Right renal cortex interstitium (tissue), 3 donors: ENCODE results near the gene TSSC4. TPM values are rescaled to one million over a fixed set of nuclear protein-coding genes. Genes with fewer than 3 reads are reported as not detected.

Source experiments
- DNase-seq, 3 donors: peaks; one replicate each; pipeline ENCODE4 v3.0.0-alpha.2; 2013; ENCODE audit warnings: low read depth in 3 of 3, low spot score in 2 of 3
- polyA plus RNA-seq, 3 donors: library from polyadenylated mRNA; unstranded; fragments of 120-200 nt; gene quantifications; one replicate each; pipeline ENCODE4 v1.2.1, GENCODE V29; 2013; ENCODE audit not compliant: insufficient read length in 3 of 3

The TSSC4 gene
- polyA plus RNA-seq, 3 donors, result 27.6 to 33.3 (median 31.6) TPM

DNA sequence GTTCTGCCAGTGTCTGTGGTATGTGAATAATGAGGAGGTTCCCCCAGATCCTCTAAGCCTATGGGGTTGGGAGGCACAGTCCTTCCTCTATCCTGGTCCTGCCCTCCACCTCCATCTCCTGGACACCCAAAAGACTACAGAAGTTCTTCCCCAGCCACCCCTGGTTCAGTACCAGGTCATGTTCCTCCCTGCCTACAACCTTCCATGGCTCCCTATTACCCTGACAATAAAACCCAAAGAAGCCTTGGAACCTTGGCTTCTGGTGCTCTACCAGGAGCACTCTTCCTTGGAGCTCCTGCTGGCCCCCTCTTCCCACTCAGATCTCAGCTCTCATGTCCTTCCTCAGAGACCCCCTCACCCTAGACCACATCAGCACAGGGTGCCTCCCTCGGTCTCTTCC lies 30.8 kb downstream of the TSSC4 start:
- DNase-seq, result no peak

DNA sequence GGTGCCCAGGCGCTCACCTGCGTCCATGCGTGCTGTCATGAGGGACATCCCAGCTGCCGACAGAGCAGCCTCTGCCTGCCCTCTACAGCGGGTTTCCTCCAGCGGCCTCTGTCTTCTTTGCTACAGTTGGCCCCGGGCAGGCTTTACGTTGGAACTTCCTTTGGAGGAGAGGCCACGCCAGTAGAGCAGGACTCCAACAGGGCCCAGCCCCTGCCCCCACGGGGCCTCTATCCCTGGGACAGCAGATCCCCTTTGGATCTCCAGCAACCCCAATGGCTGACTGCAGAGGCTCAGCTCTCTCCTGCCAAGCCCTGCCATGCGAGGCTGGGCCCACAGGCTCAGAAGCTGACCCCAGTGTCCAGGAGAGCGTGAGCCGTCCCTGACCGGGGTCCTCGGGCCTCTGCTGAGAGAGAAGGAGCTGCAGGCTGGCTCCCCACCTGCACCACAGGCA lies 31.6 kb downstream of the TSSC4 start:
- DNase-seq, result no peak

DNA sequence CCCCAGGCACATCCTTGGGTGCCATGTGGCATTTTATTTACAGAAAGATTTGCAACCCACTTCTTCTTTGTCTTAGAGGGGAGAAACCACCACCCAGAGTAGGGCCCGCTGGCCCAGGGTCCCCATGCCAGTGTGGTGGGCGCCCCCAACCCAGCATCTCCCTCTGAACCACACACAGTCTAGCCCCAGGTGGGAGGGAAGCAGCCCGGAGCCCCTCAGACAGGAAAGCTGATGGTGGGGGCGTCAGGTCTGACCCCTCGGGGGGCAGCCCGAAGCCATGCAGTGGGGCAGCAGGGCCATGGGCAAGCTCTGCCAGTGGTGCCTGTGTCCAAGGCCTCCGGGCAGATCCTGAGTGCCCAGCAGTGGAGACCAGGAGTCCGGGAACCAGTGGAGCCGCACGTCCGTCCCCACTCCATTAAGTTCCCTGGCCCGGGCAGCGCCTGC lies 32.1 kb downstream of the TSSC4 start:
- DNase-seq, result no peak

DNA sequence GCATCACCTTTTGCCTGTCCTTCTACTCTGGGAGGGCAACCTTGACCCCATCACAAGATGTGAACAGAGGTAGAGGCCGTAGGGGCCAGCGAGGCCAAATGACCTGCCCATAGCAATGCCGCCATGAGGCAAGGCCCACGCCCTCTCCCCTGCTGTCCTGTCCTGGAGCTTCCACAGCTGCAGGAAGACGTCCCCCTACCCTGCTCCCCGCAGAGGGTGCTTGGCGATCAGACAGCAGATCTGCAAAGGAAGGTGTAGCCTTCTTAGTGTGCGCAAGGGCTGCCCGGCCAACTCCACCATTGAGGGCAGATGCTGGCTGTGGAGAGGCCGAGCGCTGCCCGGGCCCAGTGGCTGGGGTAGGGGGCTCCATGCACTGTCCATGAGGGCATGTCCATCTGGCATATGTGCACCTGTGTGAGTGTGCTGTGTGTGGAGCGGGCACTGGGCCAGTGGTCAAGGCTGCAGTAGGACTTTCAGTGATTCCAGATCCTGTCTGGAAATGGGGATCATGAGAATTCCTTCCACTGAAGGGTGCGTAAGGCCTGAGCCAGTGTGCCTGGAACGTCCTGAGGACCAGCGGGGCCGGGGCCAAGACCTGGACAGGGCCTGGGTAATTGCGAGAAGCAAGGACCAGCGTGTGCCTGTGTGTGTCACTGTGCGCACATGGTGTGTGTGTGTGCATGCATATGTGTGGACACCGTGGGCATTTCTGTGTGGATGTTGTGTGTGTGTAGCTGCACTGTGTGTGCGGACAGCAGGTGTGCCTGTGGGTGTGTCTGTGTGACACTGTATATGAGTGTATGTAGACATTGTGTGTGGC lies 32.8 kb downstream of the TSSC4 start:
- no peak for DNase-seq

DNA sequence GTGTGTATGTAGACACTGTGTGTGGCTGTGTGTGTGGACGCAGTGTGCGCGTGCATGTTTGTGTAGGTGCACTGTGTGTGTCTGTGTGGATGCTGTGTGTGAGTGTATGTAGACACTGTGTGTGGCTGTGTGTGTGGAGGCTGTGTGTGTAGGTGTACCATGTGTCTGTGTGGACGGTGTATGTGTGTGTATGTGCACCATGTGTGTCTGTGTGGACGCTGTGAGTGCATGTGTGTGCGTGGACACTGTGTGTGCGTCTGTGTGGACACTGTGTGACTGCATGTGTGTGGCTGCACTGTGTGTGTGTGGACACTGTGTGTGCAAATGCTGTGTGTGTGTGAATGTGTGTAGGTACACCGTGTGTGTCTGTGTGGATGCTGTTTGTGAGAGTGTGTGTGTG lies 33.5 kb downstream of the TSSC4 start:
- DNase-seq, result no peak

DNA sequence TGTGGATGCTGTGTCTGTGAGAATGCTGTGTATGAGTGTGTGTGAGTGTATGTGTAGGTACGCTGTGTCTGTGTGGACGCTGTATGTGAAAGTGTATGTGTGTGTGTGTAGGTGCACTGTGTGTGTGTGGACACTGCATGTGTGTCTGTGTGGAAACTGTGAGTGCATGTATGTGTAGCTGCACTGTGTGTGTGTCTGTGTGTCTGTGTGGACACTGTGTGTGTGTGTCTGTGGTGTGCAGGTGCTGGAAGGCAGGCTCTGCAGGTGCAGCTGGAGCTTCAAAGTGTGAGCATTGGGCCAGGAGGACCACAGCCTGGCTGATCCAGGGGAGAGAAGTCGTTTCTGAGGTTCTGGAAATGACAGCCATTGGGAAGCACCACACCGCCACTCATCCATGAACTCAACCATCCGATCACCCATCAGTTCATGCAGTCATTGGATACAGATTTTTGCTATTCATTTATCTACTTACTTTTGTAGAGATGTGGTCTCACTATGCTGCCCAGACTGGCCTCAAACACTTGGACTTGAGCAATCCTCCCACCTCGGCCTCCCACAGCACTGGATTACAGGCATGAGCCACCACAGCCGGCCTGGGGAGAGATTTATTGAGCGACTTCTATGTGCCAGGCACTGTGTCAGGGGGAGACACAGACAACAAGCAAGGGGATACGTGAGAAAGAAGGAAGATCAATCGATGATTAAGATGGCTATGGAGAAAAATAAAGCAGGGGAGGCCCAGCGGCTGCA lies 34.1 kb downstream of the TSSC4 start:
- DNase-seq, result no peak

DNA sequence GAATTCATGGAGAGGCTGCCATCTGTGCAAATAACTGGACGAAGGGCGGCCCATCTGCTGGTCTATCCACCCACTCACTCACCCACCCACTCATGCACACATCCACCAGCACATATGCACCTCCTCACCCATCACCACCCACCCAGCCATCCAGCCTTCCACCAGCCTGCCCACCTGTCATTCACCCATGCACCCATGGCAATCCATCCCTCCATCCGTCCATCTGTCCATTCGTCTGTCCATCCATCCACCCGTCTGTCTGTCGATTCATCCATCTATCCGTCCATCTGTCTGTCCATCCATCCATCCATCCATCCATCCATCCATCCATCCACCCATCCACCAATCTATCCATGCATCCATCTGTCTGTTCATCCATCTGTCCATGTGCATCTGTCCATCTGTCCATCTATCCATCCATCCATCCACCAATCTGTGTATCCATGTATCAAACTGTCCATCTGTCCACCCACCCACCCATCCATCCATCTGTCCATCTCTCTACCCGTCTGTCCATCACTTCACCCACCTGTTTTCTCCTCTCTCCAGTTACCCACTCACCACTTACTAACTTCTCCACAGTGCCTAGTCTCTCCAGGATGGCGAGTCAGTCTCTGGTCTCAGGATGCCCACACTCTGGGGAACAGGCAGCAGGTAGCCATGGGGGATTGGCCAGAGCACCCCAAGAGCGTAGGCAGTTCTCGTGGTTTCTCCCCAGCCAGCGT lies 34.9 kb downstream of the TSSC4 start:
- DNase-seq, result no peak

DNA sequence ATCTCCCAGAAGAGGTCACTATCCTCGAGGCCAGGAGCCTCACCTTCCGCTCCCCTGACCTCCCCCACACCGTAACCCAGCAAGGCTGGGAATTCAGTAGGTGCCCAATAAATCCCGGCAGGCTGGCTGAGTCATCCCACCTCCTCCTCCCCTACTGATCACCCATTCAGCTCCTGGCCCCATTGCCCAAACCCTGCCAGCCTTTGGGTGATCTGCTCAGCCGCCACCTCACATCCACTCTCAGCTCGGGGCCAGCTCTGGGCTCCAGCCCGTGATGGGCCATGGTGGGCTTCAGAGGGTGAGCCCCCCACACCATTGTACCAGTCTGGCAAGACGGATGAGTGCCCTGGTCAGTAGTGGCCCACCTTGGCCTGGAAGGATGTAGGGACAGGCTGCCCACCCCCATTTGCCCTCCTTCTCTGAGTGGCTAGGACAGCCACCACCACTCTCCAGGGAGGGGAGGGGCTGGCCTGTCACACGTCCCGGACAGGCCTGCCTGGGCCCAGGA lies 35.5 kb downstream of the TSSC4 start:
- DNase-seq, result no peak

DNA sequence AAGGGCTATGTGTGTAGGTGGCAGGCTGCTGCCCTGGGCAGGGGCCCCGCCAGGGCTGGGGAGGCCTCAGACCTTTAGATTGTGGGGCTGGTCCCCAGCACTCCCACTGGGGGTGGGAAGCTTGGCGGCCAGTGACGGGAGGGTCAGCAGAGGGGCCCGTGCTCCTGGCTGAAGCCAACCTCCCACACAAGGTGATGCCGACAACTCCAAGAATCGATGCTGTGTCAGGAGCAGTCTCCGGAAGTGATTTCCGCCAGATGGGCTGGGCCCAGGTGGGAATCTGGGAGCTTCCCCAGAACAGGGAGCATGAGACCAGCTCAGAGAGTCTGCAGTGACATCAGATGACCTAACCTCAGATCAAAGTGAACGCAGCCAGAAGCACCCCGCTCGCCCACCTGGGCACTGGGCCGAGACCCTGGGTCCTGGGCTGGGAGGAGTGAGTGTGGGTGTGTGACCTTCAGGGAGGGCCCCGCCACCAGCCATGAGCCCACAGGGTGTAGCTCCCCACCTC lies 36.0 kb downstream of the TSSC4 start:
- DNase-seq, result no peak

DNA sequence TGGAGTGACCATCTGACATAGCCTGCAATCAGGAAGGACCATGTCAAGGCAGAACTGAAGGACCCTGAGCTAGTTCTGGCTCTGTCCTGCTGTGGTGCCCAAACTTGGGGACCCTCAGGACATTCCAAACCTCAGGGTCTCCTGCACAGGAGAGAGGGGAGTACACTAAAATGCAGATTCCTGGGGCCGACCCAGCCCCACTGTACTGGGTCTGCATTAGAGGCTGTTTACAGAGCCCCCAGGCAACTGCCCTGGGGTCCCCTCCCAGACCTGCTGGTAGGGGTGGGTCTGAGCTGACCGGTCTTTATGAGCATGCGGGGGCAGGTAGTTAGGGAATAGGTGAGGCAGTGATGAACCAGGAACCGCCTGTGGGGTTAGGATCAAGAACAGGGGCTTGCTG lies 37.0 kb downstream of the TSSC4 start:
- DNase-seq, result no peak

DNA sequence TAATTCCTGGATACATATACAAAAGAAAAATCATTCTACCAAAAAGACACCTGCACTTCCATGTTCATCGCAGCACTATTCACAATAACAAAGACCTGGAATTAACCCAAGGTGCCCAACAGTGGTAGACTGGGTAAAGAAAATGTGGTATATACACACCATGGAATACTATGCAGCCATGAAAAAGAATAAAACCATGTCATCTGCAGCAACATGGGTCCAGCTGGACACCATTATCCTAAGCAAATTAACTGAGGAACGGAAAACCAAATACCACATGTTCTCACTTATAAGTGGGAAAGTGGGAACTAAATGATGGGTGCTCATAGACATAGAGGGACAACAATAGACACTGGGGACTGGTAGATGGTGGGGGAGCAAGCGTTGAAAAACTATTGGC lies 39.3 kb downstream of the TSSC4 start:
- DNase-seq, result no peak

DNA sequence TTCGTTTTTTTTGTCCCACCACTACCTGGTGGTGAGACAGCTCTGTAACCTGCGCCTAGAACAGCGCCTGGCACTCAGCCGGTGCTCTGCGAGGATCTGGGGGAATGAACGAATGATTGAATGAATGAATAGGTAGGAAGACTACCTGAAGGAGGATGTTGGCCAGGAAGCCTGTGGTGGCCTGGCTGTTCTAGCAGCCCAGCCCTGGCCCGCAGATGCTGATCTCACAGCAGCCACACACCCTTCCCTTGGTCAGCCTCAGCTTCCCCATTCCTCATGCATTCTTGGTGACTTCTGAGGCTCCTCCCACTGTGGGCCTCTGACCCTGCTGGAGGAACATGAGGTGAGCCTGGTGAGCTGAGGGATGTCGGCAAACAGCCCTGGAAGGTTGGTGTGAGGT lies 40.1 kb downstream of the TSSC4 start:
- DNase-seq, result no peak

DNA sequence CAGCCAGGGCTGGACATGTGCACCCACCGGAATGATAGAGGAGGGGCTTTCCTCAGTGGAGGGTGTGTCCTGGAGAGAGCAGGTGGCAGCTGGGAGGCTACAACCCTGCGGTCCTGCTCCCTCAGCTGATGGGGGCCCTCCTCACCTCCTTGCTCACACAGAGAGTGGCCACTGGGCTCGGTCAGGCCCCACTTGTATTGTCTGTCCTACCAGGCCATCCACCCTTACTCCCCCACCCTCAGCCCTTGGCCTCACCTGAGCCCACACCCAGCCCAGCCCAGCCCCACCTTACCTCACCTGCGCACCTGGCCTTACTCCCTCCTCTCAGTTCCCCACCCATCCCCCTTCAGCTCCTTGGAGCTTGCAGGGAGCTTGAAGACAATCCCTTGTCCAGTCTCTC lies 40.6 kb downstream of the TSSC4 start:
- no peak for DNase-seq

DNA sequence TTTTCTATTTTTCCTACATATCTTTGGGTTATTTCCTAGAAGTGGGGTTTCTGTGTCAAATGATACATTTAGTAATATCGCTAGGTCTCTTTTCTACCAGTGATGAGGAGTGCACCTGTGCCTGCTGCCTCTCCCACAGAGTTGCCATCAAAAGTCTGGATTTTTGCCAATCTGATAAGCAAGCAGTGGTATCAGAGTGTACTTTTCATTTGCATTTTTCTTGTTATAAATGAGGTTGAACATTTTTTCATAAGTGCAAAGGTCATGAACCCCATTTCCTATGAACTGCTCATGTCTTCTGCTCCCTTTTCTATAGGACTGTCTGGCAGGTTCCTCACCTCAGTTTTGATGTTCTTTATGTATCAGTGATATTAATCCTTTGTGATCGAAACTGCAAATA lies 42.0 kb downstream of the TSSC4 start:
- DNase-seq, result no peak

DNA sequence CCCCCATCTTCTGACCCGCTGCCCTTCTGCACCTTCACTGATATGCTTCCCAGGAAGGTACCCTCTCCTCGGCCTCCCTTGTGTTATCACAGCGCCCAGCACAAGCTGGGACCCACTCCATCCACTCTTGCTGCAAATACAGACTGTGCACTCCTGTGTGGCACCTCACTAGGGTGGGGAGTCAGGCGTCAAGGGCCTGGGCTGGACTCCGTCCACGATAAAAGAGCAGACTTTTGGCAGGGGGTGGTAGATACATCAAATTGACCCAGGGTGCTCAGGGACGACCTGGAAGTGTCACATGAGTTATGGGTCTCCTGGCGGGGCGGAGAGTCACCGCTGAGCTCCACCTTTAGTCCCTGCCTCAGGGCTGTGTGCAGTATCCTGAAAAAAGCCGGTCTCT lies 42.9 kb downstream of the TSSC4 start:
- no peak for DNase-seq

DNA sequence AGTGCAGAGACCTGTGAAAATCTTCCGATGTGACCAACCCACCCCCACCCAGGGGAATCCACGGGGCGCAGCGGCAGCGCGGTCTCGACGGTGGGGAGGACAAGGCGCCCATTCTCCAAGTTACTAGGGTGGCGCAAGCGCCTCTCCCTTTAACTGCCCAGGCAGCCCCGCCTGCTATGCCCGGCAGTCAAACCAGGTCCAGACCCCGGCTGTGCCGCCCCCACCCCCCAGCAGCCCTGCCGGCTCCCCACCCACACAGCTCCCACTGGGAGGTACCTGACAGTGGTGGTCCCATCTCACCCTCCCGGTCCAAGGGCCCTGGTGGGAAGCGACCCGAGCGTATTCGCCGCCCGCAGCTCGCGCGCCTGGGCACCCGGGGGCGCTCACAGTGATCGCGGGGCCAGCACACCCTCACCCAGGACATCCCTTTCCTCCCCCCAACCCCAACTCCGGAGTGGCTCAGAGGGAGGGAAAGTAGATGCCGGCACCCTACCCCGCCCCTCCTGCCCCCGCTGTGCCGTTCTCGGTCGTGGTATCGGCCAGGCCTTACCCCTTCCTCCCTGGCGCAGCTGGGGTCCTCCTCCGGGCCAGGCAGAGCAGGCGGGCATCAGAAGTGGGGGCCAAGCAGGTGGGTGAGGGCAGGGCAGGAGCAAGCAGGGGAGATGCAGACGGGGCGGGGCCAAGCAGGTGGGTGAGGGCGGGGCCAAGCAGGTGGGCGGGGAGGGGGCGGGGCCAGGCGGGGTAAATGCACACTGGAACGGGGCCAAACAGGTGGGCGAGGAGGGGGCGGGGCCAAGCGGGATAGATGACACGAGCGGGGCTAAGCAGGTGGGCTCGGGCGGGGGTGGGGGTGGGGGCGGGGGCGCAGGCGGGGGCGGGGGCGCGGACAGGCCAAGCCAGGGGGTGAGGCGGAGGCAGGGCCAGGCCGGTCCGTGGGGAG lies 43.6 kb downstream of the TSSC4 start, which contains the start of gene TRPM5:
Gene TRPM5, minus strand, starts transcription at position 634 of the 940 bp plus-strand sequence. CDS start 21,478 bp downstream, outside the sequence.
- no peak for DNase-seq

DNA sequence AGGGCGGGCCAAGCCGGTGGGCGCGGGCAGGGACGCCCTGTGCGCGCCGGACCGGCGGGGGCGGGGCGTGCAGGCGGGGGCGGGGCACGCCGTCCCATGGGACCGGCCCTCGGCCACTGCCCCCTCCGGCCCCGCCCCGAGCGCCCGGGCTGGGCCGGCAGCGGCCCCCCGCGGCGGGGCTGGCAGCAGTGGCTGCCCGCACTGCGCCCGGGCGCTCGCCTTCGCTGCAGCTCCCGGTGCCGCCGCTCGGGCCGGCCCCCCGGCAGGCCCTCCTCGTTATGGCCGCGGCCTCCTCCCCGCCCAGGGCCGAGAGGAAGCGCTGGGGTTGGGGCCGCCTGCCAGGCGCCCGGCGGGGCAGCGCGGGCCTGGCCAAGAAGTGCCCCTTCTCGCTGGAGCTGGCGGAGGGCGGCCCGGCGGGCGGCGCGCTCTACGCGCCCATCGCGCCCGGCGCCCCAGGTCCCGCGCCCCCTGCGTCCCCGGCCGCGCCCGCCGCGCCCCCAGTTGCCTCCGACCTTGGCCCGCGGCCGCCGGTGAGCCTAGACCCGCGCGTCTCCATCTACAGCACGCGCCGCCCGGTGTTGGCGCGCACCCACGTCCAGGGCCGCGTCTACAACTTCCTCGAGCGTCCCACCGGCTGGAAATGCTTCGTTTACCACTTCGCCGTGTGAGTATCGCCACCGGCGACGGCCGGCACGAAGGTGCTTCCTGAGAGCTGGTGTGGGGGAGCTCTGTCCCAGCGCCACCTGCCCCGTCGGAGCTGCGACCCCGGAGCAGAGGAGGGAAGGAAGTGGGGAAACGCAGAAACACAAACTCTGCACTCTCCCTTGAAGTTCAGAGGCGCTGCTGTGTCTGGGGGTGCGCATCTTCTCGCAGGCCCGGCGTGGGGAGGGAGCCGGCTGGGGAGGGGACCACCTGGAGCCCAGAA lies 44.5 kb downstream of the TSSC4 start, which contains the start of gene KCNQ1:
Gene KCNQ1, plus strand, starts transcription at position 188 of the 925 bp plus-strand sequence. Its CDS starts 91 bp downstream, at position 279.
- DNase-seq, result no peak

DNA sequence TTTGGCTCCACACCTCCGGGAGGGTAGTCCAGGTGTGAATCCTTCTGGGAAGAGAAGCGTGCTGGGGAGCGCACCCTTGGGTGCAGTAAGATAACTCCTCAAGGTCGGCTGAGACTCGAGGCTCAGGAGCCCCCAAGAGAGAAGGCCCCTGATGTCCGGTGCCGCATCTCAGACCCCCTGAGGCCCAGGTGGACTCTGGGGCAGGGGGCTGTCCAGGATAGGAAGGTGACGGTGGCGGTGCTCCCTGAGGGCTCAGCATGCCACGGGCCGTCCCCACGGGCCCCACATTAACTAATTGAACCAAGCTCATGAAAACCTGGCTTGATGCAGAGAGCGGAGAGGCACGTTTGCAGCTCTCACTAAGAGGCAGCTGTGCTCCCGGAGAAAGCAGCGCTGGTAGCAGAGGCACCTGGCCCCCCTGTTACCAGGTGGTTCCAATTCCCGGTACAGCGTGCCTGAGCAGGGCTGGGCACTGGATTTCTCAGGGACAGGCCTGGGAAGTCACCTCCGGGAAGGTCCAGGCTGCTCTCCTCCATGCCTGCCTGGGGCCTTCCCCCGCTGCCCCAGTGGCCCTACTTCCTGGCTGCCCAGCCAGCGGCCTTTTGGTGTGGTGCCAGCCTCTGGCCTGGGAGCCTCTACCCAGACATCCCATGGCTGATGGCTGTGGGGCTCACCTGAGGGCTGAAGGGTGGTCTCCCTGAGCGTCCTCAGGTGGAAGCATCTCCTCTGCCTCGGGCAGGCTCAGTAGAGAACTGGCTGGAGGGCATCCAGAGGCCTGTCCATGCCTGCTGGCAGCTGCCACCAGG lies 45.4 kb downstream of the TSSC4 start:
- DNase-seq, result no peak
